Measurements from ENCODE around the gene RAB40C.

DNA sequence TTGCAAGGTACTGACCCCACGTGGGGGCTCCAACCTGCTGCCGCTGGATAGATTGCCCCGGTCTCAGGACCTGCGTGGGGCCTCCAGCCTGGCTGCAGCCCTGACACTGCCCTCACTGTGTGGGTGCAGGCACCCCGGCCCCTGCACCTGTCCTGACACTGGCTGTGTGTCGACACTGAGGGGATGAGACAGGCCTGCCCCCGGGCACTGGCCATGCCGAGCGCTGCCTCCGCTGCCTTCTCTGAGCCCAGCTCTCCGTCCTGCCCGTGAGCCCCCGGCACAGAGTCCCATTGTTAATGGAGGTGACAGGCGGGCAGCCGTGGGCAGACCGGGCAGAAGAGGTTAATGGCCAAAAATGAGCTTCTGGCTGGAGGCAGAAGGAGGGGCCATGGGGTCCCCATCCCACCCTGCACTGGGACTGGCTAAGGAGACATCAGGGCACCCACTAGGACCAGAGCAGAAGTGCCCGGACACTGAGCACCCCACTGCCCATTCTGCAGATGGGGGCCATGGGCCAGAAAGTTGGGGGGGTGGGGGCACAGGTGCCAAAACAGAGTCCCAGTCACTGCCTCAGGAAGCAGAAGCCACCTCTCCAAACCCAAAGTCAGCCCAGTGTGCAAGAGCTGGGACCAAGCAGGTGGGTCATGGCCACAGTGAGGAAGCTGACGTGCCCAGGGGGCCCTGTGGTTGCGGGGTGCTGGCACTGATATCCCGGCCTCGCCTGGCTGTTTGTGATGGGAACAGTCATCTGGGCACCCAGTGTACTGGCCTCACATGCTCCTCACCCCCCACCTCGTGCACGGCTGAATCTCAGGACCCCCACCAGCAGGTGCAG lies 32.2 kb upstream of the RAB40C start:
- TF ChIP-seq EZH2 (IDR thresholded peaks at IDR 0.05) (no peak), POLR2AphosphoS5 (IDR thresholded peaks at IDR 0.05; ENCODE audit: borderline replicate concordance, low read depth, low read length) (no peak), FOXP2 (optimal IDR thresholded peaks at IDR 0.05; ENCODE audit: control extremely low read depth, extremely low read length, insufficient read depth) (no peak)
